Activated naive CD8-positive, alpha-beta T cell treated with anti-CD3 and anti-CD28 coated beads, Interleukin-2, amount 50 U/mL, for 24 hours (primary cell): ENCODE measurements around the gene COMP.

ENCODE experiments used
- ATAC-seq: fragments of 150-1000 bp; cut with Tn5 transposase; one replicate; pipeline ENCODE4 v1.10.0; 2021
- DNase-seq: peaks from one replicate; pipeline ENCODE4 v3.0.0; 2021
- H3K27ac Mint-ChIP-seq: one replicate; pipeline ENCODE4 v1.8.0; 2021; ENCODE audit warnings: mild to moderate bottlenecking, mixed read lengths
- H3K27me3 Mint-ChIP-seq: one replicate; pipeline ENCODE4 v1.8.0; 2021; ENCODE audit warnings: mixed read lengths
- H3K36me3 Mint-ChIP-seq: one replicate; pipeline ENCODE4 v1.8.0; 2021; ENCODE audit warnings: low read depth, mixed read lengths
- H3K4me1 Mint-ChIP-seq: one replicate; pipeline ENCODE4 v1.8.0; 2021; ENCODE audit warnings: mixed read lengths
- H3K4me3 Mint-ChIP-seq: one replicate; pipeline ENCODE4 v1.8.0; 2021; ENCODE audit warnings: mild to moderate bottlenecking, moderate library complexity, mixed read lengths
- H3K9me3 Mint-ChIP-seq: one replicate; pipeline ENCODE4 v1.8.0; 2021; ENCODE audit warnings: mixed read lengths

COMP gene

DNA sequence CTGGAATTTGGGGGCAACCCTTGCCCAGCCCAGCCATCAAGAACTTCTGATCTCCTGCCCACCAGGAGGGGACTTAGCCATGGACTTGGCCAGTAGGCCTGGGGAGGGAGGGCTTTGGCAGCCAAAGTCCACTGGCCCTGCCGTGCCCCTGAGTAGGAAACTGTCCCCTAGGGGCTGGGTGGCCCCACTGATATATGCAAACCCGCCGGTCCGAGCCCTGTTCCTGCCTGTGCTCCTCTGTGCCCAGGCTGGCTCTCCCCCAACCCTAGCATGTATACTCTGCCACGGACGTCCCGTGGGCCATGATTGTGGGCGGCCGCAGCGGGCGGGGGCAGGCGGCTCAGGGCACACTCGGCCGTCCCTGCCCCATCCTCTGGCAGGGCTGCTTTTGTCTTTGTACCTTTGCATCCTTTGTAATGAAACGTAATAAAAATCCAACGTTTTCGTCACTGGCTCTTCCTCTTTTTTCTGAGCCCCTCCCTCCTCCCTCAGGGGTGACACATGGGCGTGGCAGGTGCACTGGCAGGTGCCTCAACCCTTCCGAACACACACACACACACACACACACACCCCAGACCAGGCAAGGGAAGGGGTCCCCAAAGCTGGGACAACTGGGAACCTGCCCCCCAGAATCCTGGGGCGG lies 9.1 kb downstream of the COMP start:
- ATAC-seq (no peak), DNase-seq (no peak)
- H3K27ac Mint-ChIP-seq = no peak overlapping the region
- no peak overlapping the region for H3K4me3 Mint-ChIP-seq
- H3K36me3 Mint-ChIP-seq = no peaks in the 10 kb centered on the region
- H3K4me1 Mint-ChIP-seq = peaks cover 14% of the 10 kb centered on the region
- peaks cover 21% of the 10 kb centered on the region for H3K27me3 Mint-ChIP-seq
- H3K9me3 Mint-ChIP-seq = no peaks in the 10 kb centered on the region

GRCh38 chr19:18781047-18781600 lies 10.0 kb downstream of the COMP start:
- no peaks in the 10 kb centered on the region for H3K9me3 Mint-ChIP-seq
- no peaks in the 10 kb centered on the region for H3K36me3 Mint-ChIP-seq
- no peak overlapping the region for H3K27ac Mint-ChIP-seq
- ATAC-seq (no peak), DNase-seq (no peak)
- H3K4me1 Mint-ChIP-seq = peaks cover 10% of the 10 kb centered on the region
- no peak overlapping the region for H3K4me3 Mint-ChIP-seq
- H3K27me3 Mint-ChIP-seq = peaks cover 12% of the 10 kb centered on the region

DNA sequence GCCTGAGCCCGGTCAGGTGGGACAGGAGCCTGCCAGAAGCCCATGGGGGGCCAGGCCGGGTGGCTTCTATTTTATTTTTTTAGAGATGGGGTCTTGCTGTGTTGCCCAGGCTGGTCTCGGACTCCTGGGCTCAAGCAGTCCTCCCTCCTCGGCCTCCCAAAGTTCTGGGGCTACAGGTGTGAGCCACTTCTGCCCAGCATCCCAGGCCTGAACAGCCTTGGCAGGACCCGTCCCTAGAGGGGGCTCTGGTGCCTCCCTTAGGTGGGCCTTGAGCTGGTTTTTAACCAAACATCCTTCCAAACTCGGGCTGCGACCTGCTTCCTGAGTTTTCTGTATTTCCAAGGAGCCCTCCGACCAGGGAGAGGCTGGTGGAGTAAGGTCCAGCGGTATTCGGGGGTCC lies 10.5 kb downstream of the COMP start:
- H3K36me3 Mint-ChIP-seq = no peaks in the 10 kb centered on the region
- DNase-seq (no peak), ATAC-seq (no peak)
- no peak overlapping the region for H3K4me3 Mint-ChIP-seq
- H3K27ac Mint-ChIP-seq = no peak overlapping the region
- H3K27me3 Mint-ChIP-seq = peaks cover 9% of the 10 kb centered on the region
- peaks cover 7% of the 10 kb centered on the region for H3K4me1 Mint-ChIP-seq
- H3K9me3 Mint-ChIP-seq = no peaks in the 10 kb centered on the region

GRCh38 chr19:18780081-18780480 lies 11.0 kb downstream of the COMP start:
- peaks cover 5% of the 10 kb centered on the region for H3K27me3 Mint-ChIP-seq
- H3K27ac Mint-ChIP-seq = no peak overlapping the region
- ATAC-seq (no peak), DNase-seq (no peak)
- no peak overlapping the region for H3K4me3 Mint-ChIP-seq
- H3K4me1 Mint-ChIP-seq = peaks cover 3% of the 10 kb centered on the region
- no peaks in the 10 kb centered on the region for H3K36me3 Mint-ChIP-seq
- H3K9me3 Mint-ChIP-seq = no peaks in the 10 kb centered on the region

DNA sequence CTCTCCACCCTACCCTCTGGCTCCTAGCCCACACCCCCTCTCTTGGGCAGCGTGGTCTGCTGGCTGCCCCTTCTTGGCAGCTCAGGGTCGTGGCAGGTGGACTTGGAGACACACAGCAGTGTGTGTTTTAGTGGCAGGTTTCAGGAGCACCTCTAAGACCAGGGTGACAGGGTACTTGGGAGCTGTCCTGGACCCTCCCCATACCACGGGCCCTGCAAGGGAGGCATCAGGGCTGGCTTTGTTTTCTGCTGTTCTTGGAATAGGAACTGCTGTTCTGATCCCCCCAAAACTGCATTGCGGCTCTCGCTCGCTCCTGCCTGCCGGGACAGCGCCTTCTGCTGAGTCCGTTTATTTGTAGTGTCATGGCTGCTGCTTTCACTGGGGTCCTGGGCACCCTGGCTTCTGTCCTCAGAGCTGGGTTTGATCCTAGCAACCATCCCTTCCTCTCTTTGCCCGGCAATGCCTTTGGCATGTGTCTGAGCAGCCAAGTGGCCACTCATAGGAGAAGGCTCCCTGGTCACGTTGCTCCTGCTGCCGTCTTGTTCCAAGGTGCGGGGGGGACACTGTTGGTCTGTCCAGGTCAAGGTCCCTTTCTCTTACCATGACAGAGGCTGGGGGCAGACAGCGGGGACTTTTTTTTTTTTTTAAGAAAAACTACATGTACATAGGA lies 12.1 kb downstream of the COMP start:
- no peak overlapping the region for H3K27ac Mint-ChIP-seq
- peaks cover 3% of the 10 kb centered on the region for H3K4me1 Mint-ChIP-seq
- ATAC-seq = no peak
- no peaks in the 10 kb centered on the region for H3K9me3 Mint-ChIP-seq
- no peak for DNase-seq
- H3K27me3 Mint-ChIP-seq = no peaks in the 10 kb centered on the region
- H3K4me3 Mint-ChIP-seq = no peak overlapping the region
- no peaks in the 10 kb centered on the region for H3K36me3 Mint-ChIP-seq

- H3K27ac Mint-ChIP-seq = no peak overlapping the region
- no peak overlapping the region for H3K4me3 Mint-ChIP-seq
- peaks cover 3% of the 10 kb centered on the region for H3K4me1 Mint-ChIP-seq
- ATAC-seq (no peak), DNase-seq (no peak)
- no peaks in the 10 kb centered on the region for H3K27me3 Mint-ChIP-seq
- no peaks in the 10 kb centered on the region for H3K36me3 Mint-ChIP-seq
- no peaks in the 10 kb centered on the region for H3K9me3 Mint-ChIP-seq
Observed at GRCh38 chr19:18778076-18778389, 13.1 kb downstream of the COMP start.

DNA sequence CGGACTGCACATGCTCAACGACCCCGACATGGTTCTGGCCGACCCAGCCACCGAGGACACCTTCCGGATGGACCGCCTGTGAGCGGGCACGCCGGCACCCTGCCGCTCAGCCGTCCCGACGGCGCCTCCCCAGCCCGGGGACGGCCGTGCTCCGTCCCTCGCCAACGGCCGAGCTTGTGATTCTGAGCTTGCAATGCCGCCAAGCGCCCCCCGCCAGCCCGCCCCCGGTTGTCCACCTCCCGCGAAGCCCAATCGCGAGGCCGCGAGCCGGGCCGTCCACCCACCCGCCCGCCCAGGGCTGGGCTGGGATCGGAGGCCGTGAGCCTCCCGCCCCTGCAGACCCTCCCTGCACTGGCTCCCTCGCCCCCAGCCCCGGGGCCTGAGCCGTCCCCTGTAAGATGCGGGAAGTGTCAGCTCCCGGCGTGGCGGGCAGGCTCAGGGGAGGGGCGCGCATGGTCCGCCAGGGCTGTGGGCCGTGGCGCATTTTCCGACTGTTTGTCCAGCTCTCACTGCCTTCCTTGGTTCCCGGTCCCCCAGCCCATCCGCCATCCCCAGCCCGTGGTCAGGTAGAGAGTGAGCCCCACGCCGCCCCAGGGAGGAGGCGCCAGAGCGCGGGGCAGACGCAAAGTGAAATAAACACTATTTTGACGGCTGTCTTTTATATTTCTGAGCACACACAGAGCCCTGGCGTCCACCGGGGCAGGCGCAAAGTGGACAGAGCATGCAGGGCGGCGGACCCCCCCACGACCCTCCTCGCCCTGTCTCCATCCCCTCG lies 13.6 kb downstream of the COMP start:
- Mint-ChIP-seq H3K4me1 (peaks cover 3% of the 10 kb centered on the region), H3K9me3 (no peaks in the 10 kb centered on the region), H3K27me3 (no peaks in the 10 kb centered on the region), H3K36me3 (no peaks in the 10 kb centered on the region), H3K4me3 (no peak overlapping the region), H3K27ac (no peak overlapping the region)
- DNase-seq = no peak
- no peak for ATAC-seq

DNA sequence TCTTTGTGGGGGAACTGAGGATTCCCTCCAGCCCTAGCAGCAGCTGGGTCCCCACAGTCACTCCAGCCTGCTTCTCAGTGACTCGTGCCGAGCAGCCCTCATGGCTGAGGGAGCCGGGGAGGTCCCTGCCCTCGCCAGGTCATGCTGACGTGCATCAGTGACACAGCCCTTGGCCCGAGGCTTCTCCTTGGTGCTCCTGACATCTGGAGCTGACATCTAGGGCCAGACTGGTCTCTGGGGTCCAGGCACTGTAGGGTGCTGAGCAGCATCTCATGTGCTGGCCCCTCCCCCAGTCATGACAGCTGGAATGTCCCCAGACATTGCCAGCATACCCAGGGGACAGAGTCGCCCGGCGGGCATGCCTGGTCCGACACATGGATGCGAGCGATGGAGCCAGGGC lies 14.4 kb downstream of the COMP start:
- DNase-seq (no peak), ATAC-seq (peak; percentile 31)
- Mint-ChIP-seq H3K27me3 (no peaks in the 10 kb centered on the region), H3K36me3 (no peaks in the 10 kb centered on the region), H3K4me3 (no peak overlapping the region), H3K27ac (no peak overlapping the region), H3K9me3 (no peaks in the 10 kb centered on the region), H3K4me1 (peaks cover 3% of the 10 kb centered on the region)

- Mint-ChIP-seq H3K9me3 (no peaks in the 10 kb centered on the region), H3K4me1 (peaks cover 3% of the 10 kb centered on the region), H3K4me3 (no peak overlapping the region), H3K27ac (no peak overlapping the region), H3K36me3 (no peaks in the 10 kb centered on the region), H3K27me3 (no peaks in the 10 kb centered on the region)
- ATAC-seq (no peak), DNase-seq (no peak)
Observed at GRCh38 chr19:18776288-18776594, 14.9 kb downstream of the COMP start.

GRCh38 chr19:18775586-18776287 lies 15.4 kb downstream of the COMP start:
- ATAC-seq = no peak
- Mint-ChIP-seq H3K27ac (no peak overlapping the region), H3K4me1 (peaks cover 4% of the 10 kb centered on the region), H3K36me3 (no peaks in the 10 kb centered on the region), H3K4me3 (no peak overlapping the region), H3K27me3 (no peaks in the 10 kb centered on the region), H3K9me3 (no peaks in the 10 kb centered on the region)
- DNase-seq = no peak

DNA sequence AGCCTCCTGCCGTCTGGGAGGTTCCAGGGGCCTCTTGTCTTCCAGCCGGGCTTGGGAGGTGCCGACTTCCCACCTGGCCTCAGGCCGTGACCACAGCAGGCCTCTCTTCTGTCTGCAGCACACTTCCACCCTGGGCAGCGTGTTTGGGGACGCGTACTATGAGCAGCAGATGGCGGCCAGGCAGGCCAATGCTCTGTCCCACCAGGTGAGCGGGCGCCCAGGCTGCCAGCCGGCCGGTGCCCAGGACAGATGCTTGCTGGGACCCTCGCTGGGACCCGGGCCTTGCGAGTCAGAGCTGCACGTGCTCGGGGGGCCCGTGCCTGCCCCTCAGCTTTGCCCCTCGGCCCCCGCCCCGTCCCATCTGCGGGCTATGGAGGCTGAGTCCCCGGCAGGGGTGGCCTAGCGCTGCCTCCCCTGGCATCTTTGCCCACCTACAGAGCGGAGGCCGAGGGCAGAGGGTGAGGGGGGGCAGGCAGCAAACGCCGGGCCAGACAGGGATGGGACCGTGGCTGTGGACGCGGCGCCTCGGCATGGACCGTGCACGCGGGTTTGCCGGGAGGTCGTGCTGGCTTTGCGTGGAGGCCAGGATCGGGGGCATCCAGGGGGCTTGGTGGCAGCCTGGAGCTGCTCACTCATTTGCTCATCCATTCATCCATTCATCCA lies 16.2 kb downstream of the COMP start:
- H3K4me3 Mint-ChIP-seq = no peak overlapping the region
- DNase-seq (no peak), ATAC-seq (no peak)
- no peaks in the 10 kb centered on the region for H3K9me3 Mint-ChIP-seq
- peaks cover 7% of the 10 kb centered on the region for H3K4me1 Mint-ChIP-seq
- H3K27me3 Mint-ChIP-seq = no peaks in the 10 kb centered on the region
- H3K36me3 Mint-ChIP-seq = peaks cover 2% of the 10 kb centered on the region
- H3K27ac Mint-ChIP-seq = no peak overlapping the region

DNA sequence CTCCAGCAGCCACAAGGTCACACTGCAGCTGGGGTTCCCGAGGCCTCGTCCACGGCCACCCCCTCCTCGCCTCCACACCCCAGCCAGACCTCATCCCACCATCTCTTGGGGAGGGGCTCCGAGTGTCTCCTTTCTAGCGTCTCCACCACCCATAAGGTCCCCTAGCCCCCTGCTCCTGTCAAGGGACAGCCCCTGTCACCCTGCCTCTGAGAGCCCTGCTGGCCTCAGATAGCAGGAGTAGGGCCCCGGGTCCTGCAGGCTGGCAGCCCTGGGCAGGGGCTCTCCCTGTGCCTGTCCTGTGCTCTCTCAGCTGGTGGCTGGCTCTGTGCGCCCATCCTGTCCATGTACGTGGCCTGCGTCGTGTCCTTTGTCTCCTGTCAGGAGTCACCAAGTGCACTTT lies 17.0 kb downstream of the COMP start:
- Mint-ChIP-seq H3K4me3 (no peak overlapping the region), H3K9me3 (no peaks in the 10 kb centered on the region), H3K36me3 (peaks cover 2% of the 10 kb centered on the region), H3K27ac (no peak overlapping the region), H3K4me1 (peaks cover 7% of the 10 kb centered on the region), H3K27me3 (no peaks in the 10 kb centered on the region)
- DNase-seq = no peak
- ATAC-seq = no peak

GRCh38 chr19:18773682-18774081 lies 17.4 kb downstream of the COMP start:
- H3K4me1 Mint-ChIP-seq = peaks cover 7% of the 10 kb centered on the region

More at GRCh38 chr19:18773682-18774081, 17.4 kb downstream of the COMP start:
- DNase-seq (no peak), ATAC-seq (no peak)
- Mint-ChIP-seq H3K4me3 (no peak overlapping the region), H3K27ac (no peak overlapping the region), H3K36me3 (peaks cover 2% of the 10 kb centered on the region), H3K27me3 (no peaks in the 10 kb centered on the region), H3K9me3 (no peaks in the 10 kb centered on the region)
